Smooth muscle cell (in vitro differentiated cells): ENCODE measurements around the gene PLAGL2. TPM values are rescaled to one million over a fixed set of nuclear protein-coding genes. Genes with fewer than 3 reads are reported as not detected.

Experiments
- DNase-seq: peaks from one replicate; lab custom pipeline; 2025; ENCODE audit not compliant: unreplicated experiment; lab: John Stamatoyannopoulos, UW
- H2AFZ ChIP-seq: fragments of 200-600 bp; sonication (generic); 2 replicates; pipeline ENCODE4 v1.6.0; 2016; ENCODE audit warnings: antibody characterized with exemption, low read depth, mild to moderate bottlenecking
- H3F3A ChIP-seq: fragments of 200-600 bp; sonication (generic); 2 replicates; pipeline ENCODE4 v1.6.0; 2017; ENCODE audit warnings: antibody characterized with exemption, low read depth
- H3K27ac ChIP-seq: fragments of 200-600 bp; sonication (generic); 2 replicates; pipeline ENCODE4 v1.5.1; 2016; ENCODE audit warnings: low read depth, mild to moderate bottlenecking
- H3K27me3 ChIP-seq: fragments of 200-600 bp; sonication (generic); 2 replicates; pipeline ENCODE4 v1.6.1; 2016; ENCODE audit warnings: low read depth, mild to moderate bottlenecking
- H3K36me3 ChIP-seq: fragments of 200-600 bp; sonication (generic); 2 replicates; pipeline ENCODE4 v1.5.1; 2016; ENCODE audit warnings: low read depth
- H3K4me1 ChIP-seq: fragments of 200-600 bp; sonication (generic); 2 replicates; pipeline ENCODE4 v1.5.1; 2016; ENCODE audit warnings: low read depth
- H3K4me2 ChIP-seq: fragments of 200-600 bp; sonication (generic); 2 replicates; pipeline ENCODE4 v1.6.0; 2016; ENCODE audit warnings: mild to moderate bottlenecking
- H3K4me3 ChIP-seq: fragments of 200-600 bp; sonication (generic); 2 replicates; pipeline ENCODE4 v1.5.1; 2016; ENCODE audit warnings: mild to moderate bottlenecking
- H3K79me2 ChIP-seq: fragments of 200-600 bp; sonication (generic); 2 replicates; pipeline ENCODE4 v1.6.0; 2016; ENCODE audit warnings: low read depth, mild to moderate bottlenecking
- H3K9ac ChIP-seq: fragments of 200-600 bp; sonication (generic); 2 replicates; pipeline ENCODE4 v1.6.0; 2016; ENCODE audit warnings: low read depth
- H3K9me3 ChIP-seq: fragments of 200-600 bp; sonication (generic); replicated peaks from 2 replicates; pipeline ENCODE4 v1.5.1; 2016; ENCODE audit warnings: low read depth
- H4K20me1 ChIP-seq: fragments of 200-600 bp; sonication (generic); 2 replicates; pipeline ENCODE4 v1.6.0; 2016; ENCODE audit warnings: low read depth
- CTCF ChIP-seq: fragments of 200-600 bp; sonication (generic); IDR thresholded peaks from 2 replicates; pipeline ENCODE4 v1.5.1; 2017; ENCODE audit warnings: borderline replicate concordance, mild to moderate bottlenecking, antibody characterized with exemption; ENCODE audit not compliant: insufficient read depth, poor library complexity, severe bottlenecking
- WGBS: methylation state at CpG from one replicate; pipeline ENCODE4 v1.1.7; 2016; ENCODE audit warnings: low lambda C conversion rate; 5-methylcytosine and 5-hydroxymethylcytosine counted together
- polyA plus RNA-seq: library from polyadenylated mRNA; unstranded; fragments of >200 nt; fragmentation: Nextera tagmentation; extraction: Ambion mirVana; gene quantifications from 2 replicates; pipeline ENCODE4 v1.2.1, GENCODE V29; 2016
- total RNA-seq: library from RNA; depleted of rRNA; stranded (reverse); fragments of >200 nt; gene quantifications from 2 replicates; pipeline ENCODE4 v1.2.3, GENCODE V29; 2014

PLAGL2 gene
- total and polyA plus RNA-seq, 2 experiments from 2014 or later = 10.4 to 18.7 TPM

GRCh38 chr20:32208499-32209154 lies 1.1 kb upstream of the PLAGL2 start:
- peaks cover 55% of the 10 kb centered on the region for H3K79me2 ChIP-seq
- no peak for TF ChIP-seq CTCF

GRCh38 chr20:32206760-32207625 lies 550 bp downstream of the PLAGL2 start:
- Histone ChIP-seq H3K79me2 (peaks cover 71% of the 10 kb centered on the region), H3K4me3 (peak overlapping the region; percentile 75), H3K36me3 (no peaks in the 10 kb centered on the region), H3K4me2 (peak overlapping the region; percentile 89), H3K9me3 (no peaks in the 10 kb centered on the region), H3K27ac (peak overlapping the region; percentile 91), H3F3A (peaks cover 12% of the 10 kb centered on the region), H4K20me1 (peaks cover 44% of the 10 kb centered on the region), H3K9ac (peak overlapping the region; percentile 94), H3K27me3 (no peaks in the 10 kb centered on the region), H3K4me1 (peaks cover 29% of the 10 kb centered on the region), H2AFZ (peak overlapping the region; percentile 35)
- 5% methylated on average over 40 of the region's 40 CpGs for WGBS
- no peak for DNase-seq
- TF ChIP-seq CTCF = no peak

More at GRCh38 chr20:32208499-32209154, 1.1 kb upstream of the PLAGL2 start:
- Histone ChIP-seq H3K27me3 (no peaks in the 10 kb centered on the region), H3F3A (peaks cover 12% of the 10 kb centered on the region), H3K4me2 (peak overlapping the region; percentile 89), H3K27ac (peak overlapping the region; percentile 6), H3K4me3 (peak overlapping the region; percentile 75), H3K36me3 (no peaks in the 10 kb centered on the region), H3K9ac (peak overlapping the region; percentile 94), H2AFZ (no peak overlapping the region), H3K9me3 (no peaks in the 10 kb centered on the region), H3K4me1 (peaks cover 28% of the 10 kb centered on the region), H4K20me1 (peaks cover 28% of the 10 kb centered on the region)
- no peak for DNase-seq
- 87% methylated on average over 13 of the region's 13 CpGs for WGBS

GRCh38 chr20:32205843-32206759 lies 1.4 kb downstream of the PLAGL2 start:
- DNase-seq = no peak
- no peaks in the 10 kb centered on the region for H3K36me3 ChIP-seq
- H3K79me2 ChIP-seq = peaks cover 80% of the 10 kb centered on the region
- TF ChIP-seq CTCF = no peak
- H3K4me3 ChIP-seq = peak overlapping the region; percentile 75
- H4K20me1 ChIP-seq = peaks cover 53% of the 10 kb centered on the region
- H2AFZ ChIP-seq = no peak overlapping the region
- H3K4me1 ChIP-seq = peaks cover 29% of the 10 kb centered on the region
- H3K4me2 ChIP-seq = peak overlapping the region; percentile 89
- H3K9me3 ChIP-seq = no peaks in the 10 kb centered on the region
- H3K27me3 ChIP-seq = no peaks in the 10 kb centered on the region
- peaks cover 12% of the 10 kb centered on the region for H3F3A ChIP-seq
- peak overlapping the region; percentile 91 for H3K27ac ChIP-seq
- WGBS = 56% methylated on average over 8 of the region's 8 CpGs
- H3K9ac ChIP-seq = peak overlapping the region; percentile 94
